Fibroblast of pulmonary artery (primary cell): ENCODE measurements around the gene DOCK9.

Experiments used
- DNase-seq: peaks from one replicate; pipeline ENCODE4 v3.0.0-alpha.2; 2010; ENCODE audit warnings: low read depth
- H3K4me3 ChIP-seq: replicated peaks from 2 replicates; pipeline ENCODE4 v1.5.1; 2011; ENCODE audit warnings: low read depth, mild to moderate bottlenecking, control low read depth, low read length, moderate library complexity
- CTCF ChIP-seq: IDR thresholded peaks from 2 replicates; pipeline ENCODE4 v1.5.1; 2011; ENCODE audit warnings: mild to moderate bottlenecking, control low read depth, low read length, inconsistent platforms; ENCODE audit errors: missing control alignments

Gene DOCK9

GRCh38 chr13:98959786-98960605 is 17.9 kb downstream of the DOCK9 start:
- TF ChIP-seq CTCF: no peak
- DNase-seq: peak; percentile 32
- no peak overlapping the region for H3K4me3 ChIP-seq

GRCh38 chr13:98959291-98959690 is 18.6 kb downstream of the DOCK9 start:
- no peak for DNase-seq
- no peak for TF ChIP-seq CTCF
- H3K4me3 ChIP-seq: no peak overlapping the region

GRCh38 chr13:98958443-98958794 is 19.4 kb downstream of the DOCK9 start:
- no peak for DNase-seq
- no peak overlapping the region for H3K4me3 ChIP-seq
- no peak for TF ChIP-seq CTCF

- no peak overlapping the region for H3K4me3 ChIP-seq
- no peak for TF ChIP-seq CTCF
Measured at GRCh38 chr13:98957731-98958442, 20.0 kb downstream of the DOCK9 start.

GRCh38 chr13:98955336-98955735 is 22.5 kb downstream of the DOCK9 start:
- no peak overlapping the region for H3K4me3 ChIP-seq
- no peak for TF ChIP-seq CTCF
- no peak for DNase-seq

More at GRCh38 chr13:98957731-98958442, 20.0 kb downstream of the DOCK9 start:
- DNase-seq: no peak

- no peak for DNase-seq
- H3K4me3 ChIP-seq: no peak overlapping the region
- no peak for TF ChIP-seq CTCF
Measured at GRCh38 chr13:98954313-98954712, 23.6 kb downstream of the DOCK9 start.
